SH-SY5Y (cell line): ENCODE results near the gene ENOX2.

Experiments used
- GATA2 ChIP-seq: IDR thresholded peaks from 2 replicates; pipeline ENCODE4 v1.6.1; 2011; ENCODE audit warnings: mild to moderate bottlenecking, low read depth, low read length
- GATA3 ChIP-seq: IDR thresholded peaks from 2 replicates; pipeline ENCODE4 v1.6.1; 2011; ENCODE audit warnings: low read depth, mild to moderate bottlenecking, low read length, moderate library complexity

GRCh38 chrX:130746709-130747342 lies 156.2 kb downstream of the ENOX2 start:
- TF ChIP-seq GATA3 (no peak), GATA2 (no peak)
